GM12891 (cell line): ENCODE data around the gene OR10G6.

Experiments used
- POLR2A ChIP-seq: IDR thresholded peaks from 2 replicates; pipeline ENCODE4 v1.6.1; 2011; ENCODE audit warnings: low read depth, low read length, control low read depth
- POLR2AphosphoS5 ChIP-seq: IDR thresholded peaks from 2 replicates; pipeline ENCODE4 v1.6.1; 2011; ENCODE audit warnings: low read depth, low read length, control low read depth
- TAF1 ChIP-seq: IDR thresholded peaks from 2 replicates; pipeline ENCODE4 v1.6.1; 2011; ENCODE audit warnings: low read depth, low read length, control low read depth

- TF ChIP-seq POLR2AphosphoS5 (no peak), TAF1 (no peak), POLR2A (no peak)
Observed at GRCh38 chr11:124043420-124043819, 48.5 kb upstream of the OR10G6 start.
